A549 (cell line): ENCODE measurements around the gene PATE1.

ENCODE experiments used
- CTCF ChIP-seq: fragments of >200 bp; sonication (Bioruptor Twin); formaldehyde crosslinking; IDR thresholded peaks from 3 replicates; pipeline ENCODE4 v1.5.1; 2016
- FOSB ChIP-seq: fragments of 250-450 bp; sonication (Bioruptor Pico); IDR thresholded peaks from 2 replicates; pipeline ENCODE4 v1.5.0; 2020; ENCODE audit warnings: mild to moderate bottlenecking, moderate library complexity
- POLR2A ChIP-seq: IDR thresholded peaks from 2 replicates; pipeline ENCODE4 v1.6.1; 2012; ENCODE audit warnings: mild to moderate bottlenecking, low read length
- TP53 ChIP-seq: fragments of 250-450 bp; sonication (Bioruptor Pico); IDR thresholded peaks from 2 replicates; pipeline ENCODE4 v1.5.0; 2021; ENCODE audit warnings: mild to moderate bottlenecking, moderate library complexity

- TF ChIP-seq FOSB (CRISPR knock-in tag) (no peak), CTCF (no peak), POLR2A (no peak), TP53 (CRISPR knock-in tag) (no peak)
These were observed 24.5 kb downstream of the PATE1 start for GRCh38 chr11:125770583-125770982.
